AG04449 (cell line): ENCODE results near the gene SMYD3.

Experiments
- CTCF ChIA-PET: fragments of 350-600 bp; formaldehyde crosslinking; extraction: SDS; loops from one replicate; lab custom pipeline; 2021; ENCODE audit warnings: antibody characterized with exemption; lab: Yijun Ruan, JAX
- POLR2A ChIA-PET: fragments of 400-600, 350-600 bp; formaldehyde crosslinking; extraction: SDS; loops from one replicate; lab custom pipeline; 2020; ENCODE audit warnings: antibody characterized with exemption, inconsistent platforms; lab: Yijun Ruan, JAX
- DNase-seq: peaks from one replicate; pipeline ENCODE4 v3.0.0-alpha.2; 2010; ENCODE audit warnings: low read depth, low spot score
- H3K4me3 ChIP-seq: 2 replicates; pipeline ENCODE4 v1.5.1; 2011; ENCODE audit warnings: low read depth, mild to moderate bottlenecking, control low read depth, low read length
- CTCF ChIP-seq: IDR thresholded peaks from one replicate; pipeline ENCODE4 v1.5.1; 2011; ENCODE audit warnings: mild to moderate bottlenecking, moderate library complexity, low read length, control low read depth, inconsistent platforms; ENCODE audit not compliant: insufficient read depth; ENCODE audit errors: missing control alignments

The SMYD3 gene

GRCh38 chr1:246200738-246201137 lies 306.3 kb downstream of the SMYD3 start:
- POLR2A ChIA-PET = no interaction called here

GRCh38 chr1:246200225-246200624 lies 306.9 kb downstream of the SMYD3 start:
- CTCF ChIA-PET = no interaction called here
- H3K4me3 ChIP-seq = no peak overlapping the region
- no peak for TF ChIP-seq CTCF
- POLR2A ChIA-PET = no interaction called here
- no peak for DNase-seq

More at GRCh38 chr1:246200738-246201137, 306.3 kb downstream of the SMYD3 start:
- no peak for TF ChIP-seq CTCF
- no peak overlapping the region for H3K4me3 ChIP-seq
- DNase-seq = no peak
- CTCF ChIA-PET = no interaction called here

GRCh38 chr1:246199086-246199645 lies 307.9 kb downstream of the SMYD3 start:
- no peak for TF ChIP-seq CTCF
- CTCF ChIA-PET = no interaction called here
- no peak overlapping the region for H3K4me3 ChIP-seq
- DNase-seq = no peak
- POLR2A ChIA-PET = no interaction called here

- no peak for DNase-seq
- POLR2A ChIA-PET = no interaction called here
- CTCF ChIA-PET = no interaction called here
- H3K4me3 ChIP-seq = no peak overlapping the region
- no peak for TF ChIP-seq CTCF
These were observed 308.8 kb downstream of the SMYD3 start for GRCh38 chr1:246198115-246198816.

GRCh38 chr1:246197076-246197475 lies 310.0 kb downstream of the SMYD3 start:
- H3K4me3 ChIP-seq = no peak overlapping the region
- no peak for DNase-seq
- POLR2A ChIA-PET = no interaction called here
- CTCF ChIA-PET = no interaction called here
- no peak for TF ChIP-seq CTCF

- no peak overlapping the region for H3K4me3 ChIP-seq
- no peak for TF ChIP-seq CTCF
- DNase-seq = no peak
- POLR2A ChIA-PET = no interaction called here
- CTCF ChIA-PET = no interaction called here
These were observed 311.8 kb downstream of the SMYD3 start for GRCh38 chr1:246195296-246195695.
